Trophoblast cell (in vitro differentiated cells and primary cell): ENCODE data around the gene HEPACAM2.

Experiments used
- DNase-seq, 2 donors: peaks; one replicate each; pipeline ENCODE4 v3.0.0-alpha.2; 2016
- H2AFZ ChIP-seq: 2 replicates; pipeline ENCODE4 v1.6.1; 2013; ENCODE audit warnings: low read length, moderate library complexity, mild to moderate bottlenecking; ENCODE audit not compliant: insufficient read depth, poor library complexity
- H2AK5ac ChIP-seq: 2 replicates; pipeline ENCODE4 v1.6.1; 2013; ENCODE audit warnings: mild to moderate bottlenecking, low read length
- H2BK120ac ChIP-seq: 2 replicates; pipeline ENCODE4 v1.6.1; 2013; ENCODE audit warnings: low read length, mild to moderate bottlenecking, moderate library complexity; ENCODE audit not compliant: insufficient read depth, poor library complexity
- H2BK12ac ChIP-seq: 2 replicates; pipeline ENCODE4 v1.6.1; 2013; ENCODE audit warnings: mild to moderate bottlenecking, low read length, moderate library complexity
- H2BK5ac ChIP-seq: 2 replicates; pipeline ENCODE4 v1.6.1; 2013; ENCODE audit warnings: low read length, low read depth, moderate library complexity, mild to moderate bottlenecking; ENCODE audit not compliant: poor library complexity
- H3K14ac ChIP-seq: 2 replicates; pipeline ENCODE4 v1.6.1; 2013; ENCODE audit warnings: mild to moderate bottlenecking, low read length
- H3K18ac ChIP-seq: 2 replicates; pipeline ENCODE4 v1.6.1; 2013; ENCODE audit warnings: mild to moderate bottlenecking, low read length
- H3K23ac ChIP-seq: 2 replicates; pipeline ENCODE4 v1.6.1; 2013; ENCODE audit warnings: low read length
- H3K27ac ChIP-seq: 2 replicates; pipeline ENCODE4 v1.5.1; 2013; ENCODE audit warnings: low read depth, mild to moderate bottlenecking, inconsistent platforms, low read length, moderate library complexity
- H3K27me3 ChIP-seq: 2 replicates; pipeline ENCODE4 v1.6.1; 2013; ENCODE audit warnings: inconsistent platforms, mild to moderate bottlenecking, low read length, moderate library complexity; ENCODE audit not compliant: insufficient read depth
- H3K36me3 ChIP-seq, 2 experiments: 1 replicate in 1 of 2; 2 replicates in 1 of 2; pipeline ENCODE4 v1.6.1; 2013; ENCODE audit warnings: low read length in 2 of 2, mild to moderate bottlenecking in 2 of 2, moderate library complexity in 1 of 2; ENCODE audit not compliant: insufficient read depth in 2 of 2, control insufficient read depth in 1 of 2
- H3K4ac ChIP-seq: 2 replicates; pipeline ENCODE4 v1.6.1; 2013; ENCODE audit warnings: low read depth, mild to moderate bottlenecking, low read length, moderate library complexity
- H3K4me1 ChIP-seq, 2 experiments: 1 replicate in 1 of 2; 2 replicates in 1 of 2; pipeline ENCODE4 v1.6.1; 2013; ENCODE audit warnings: low read length in 2 of 2, mild to moderate bottlenecking in 2 of 2, moderate library complexity in 1 of 2; ENCODE audit not compliant: insufficient read depth in 2 of 2, control insufficient read depth in 1 of 2
- H3K4me2 ChIP-seq: 2 replicates; pipeline ENCODE4 v1.6.1; 2013; ENCODE audit warnings: inconsistent platforms, mild to moderate bottlenecking, low read length, moderate library complexity
- H3K4me3 ChIP-seq: 2 replicates; pipeline ENCODE4 v1.5.1; 2013; ENCODE audit warnings: mild to moderate bottlenecking, low read depth, low read length, inconsistent platforms
- H3K79me1 ChIP-seq: one replicate; pipeline ENCODE4 v1.6.1; 2013; ENCODE audit warnings: low read length
- H3K79me2 ChIP-seq: 2 replicates; pipeline ENCODE4 v1.6.1; 2013; ENCODE audit warnings: low read length, mild to moderate bottlenecking; ENCODE audit not compliant: control insufficient read depth, insufficient read depth, poor library complexity
- H3K9ac ChIP-seq: 2 replicates; pipeline ENCODE4 v1.6.1; 2013; ENCODE audit warnings: mild to moderate bottlenecking, low read length
- H3K9me3 ChIP-seq: 2 replicates; pipeline ENCODE4 v1.6.1; 2013; ENCODE audit warnings: low read depth, mild to moderate bottlenecking, control low read depth, inconsistent platforms, low read length; ENCODE audit not compliant: insufficient read depth
- H4K12ac ChIP-seq: 2 replicates; pipeline ENCODE4 v1.6.1; 2013; ENCODE audit warnings: low read depth, mild to moderate bottlenecking, low read length, moderate library complexity
- H4K8ac ChIP-seq: 2 replicates; pipeline ENCODE4 v1.6.1; 2013; ENCODE audit warnings: low read depth, mild to moderate bottlenecking, low read length, moderate library complexity
- H4K91ac ChIP-seq: one replicate; pipeline ENCODE4 v1.6.1; 2013; ENCODE audit warnings: low read depth, mild to moderate bottlenecking, low read length, moderate library complexity
- WGBS: extraction: QIAGEN DNeasy Blood & Tissue Kit; methylation state at CpG from one replicate; pipeline ENCODE4 v1.1.7; 2013; ENCODE audit warnings: missing lambda C conversion rate; ENCODE audit not compliant: insufficient read length, insufficient coverage; ENCODE audit errors: extremely low coverage; 5-methylcytosine and 5-hydroxymethylcytosine counted together

HEPACAM2 gene

GRCh38 chr7:93138576-93138975 lies 87.7 kb downstream of the HEPACAM2 start:
- H3K27me3 ChIP-seq: no peaks in the 10 kb centered on the region
- no peaks in the 10 kb centered on the region for H3K4me1 ChIP-seq
- H4K91ac ChIP-seq: no peak overlapping the region
- H3K27ac ChIP-seq: no peak overlapping the region
- no peak overlapping the region for H3K4me2 ChIP-seq
- H2BK120ac ChIP-seq: no peak overlapping the region
- no peak overlapping the region for H2BK12ac ChIP-seq
- no peak overlapping the region for H3K4ac ChIP-seq
- H3K9me3 ChIP-seq: no peaks in the 10 kb centered on the region
- no peak overlapping the region for H2BK5ac ChIP-seq
- no peaks in the 10 kb centered on the region for H3K79me1 ChIP-seq
- no peak overlapping the region for H3K14ac ChIP-seq
- WGBS: no CpG with 5 or more reads among the region's 4 CpGs
- H3K9ac ChIP-seq: no peak overlapping the region
- H3K23ac ChIP-seq: no peak overlapping the region
- H3K36me3 ChIP-seq: no peaks in the 10 kb centered on the region
- no peak overlapping the region for H4K12ac ChIP-seq
- no peak overlapping the region for H2AK5ac ChIP-seq
- H3K79me2 ChIP-seq: no peaks in the 10 kb centered on the region
- DNase-seq: no peak
- H3K4me3 ChIP-seq: no peak overlapping the region
- H4K8ac ChIP-seq: no peak overlapping the region
- H3K18ac ChIP-seq: no peak overlapping the region
- H2AFZ ChIP-seq: no peak overlapping the region
